ENCODE data around the gene MTMR10.

The MTMR10 gene

GRCh38 chr15:30924353-30924752, 67.1 kb downstream of the MTMR10 start:
- H3K4me3 ChIP-seq (ENCODE audit: low read length): no peak overlapping the region
- H3K4me1 ChIP-seq (ENCODE audit: control insufficient read depth, insufficient read depth, low read length): peaks cover 23% of the 10 kb centered on the region
- no peaks in the 10 kb centered on the region for H3K9me3 ChIP-seq (ENCODE audit: control insufficient read depth, low read length)
- no peaks in the 10 kb centered on the region for H3K27me3 ChIP-seq (ENCODE audit: control insufficient read depth, insufficient read depth, low read length)
- peaks cover 10% of the 10 kb centered on the region for H3K36me3 ChIP-seq (ENCODE audit: control insufficient read depth, insufficient read depth, low read length)
- H3K9ac ChIP-seq (ENCODE audit: low read length): no peak overlapping the region

DNA sequence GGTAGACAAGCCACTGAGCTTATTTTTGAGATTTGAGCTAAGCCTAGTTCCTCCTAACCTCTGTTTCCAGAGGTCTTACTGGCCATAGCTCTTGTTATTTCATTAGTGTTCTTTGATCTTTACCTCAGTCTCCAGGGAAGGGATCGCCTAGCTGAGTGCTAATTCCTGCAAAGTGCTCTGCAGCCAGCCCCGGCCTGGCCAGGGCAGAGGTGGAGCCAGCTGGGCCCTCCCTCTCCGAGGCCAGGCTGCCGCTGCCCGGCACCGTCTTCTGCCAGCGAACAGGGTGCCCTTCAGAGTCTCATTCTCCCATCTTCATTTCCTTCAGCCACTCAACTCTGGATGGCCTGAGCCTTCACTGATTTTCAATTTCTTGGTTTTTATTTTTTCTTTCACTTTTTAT, 68.0 kb downstream of the MTMR10 start:
- Histone ChIP-seq H3K9me3 (ENCODE audit: control insufficient read depth, low read length) (no peaks in the 10 kb centered on the region), H3K36me3 (ENCODE audit: control insufficient read depth, insufficient read depth, low read length) (peaks cover 10% of the 10 kb centered on the region), H3K4me3 (ENCODE audit: low read length) (no peak overlapping the region), H3K4me1 (ENCODE audit: control insufficient read depth, insufficient read depth, low read length) (peaks cover 23% of the 10 kb centered on the region), H3K9ac (ENCODE audit: low read length) (peak overlapping the region; percentile 9), H3K27me3 (ENCODE audit: control insufficient read depth, insufficient read depth, low read length) (no peaks in the 10 kb centered on the region)

DNA sequence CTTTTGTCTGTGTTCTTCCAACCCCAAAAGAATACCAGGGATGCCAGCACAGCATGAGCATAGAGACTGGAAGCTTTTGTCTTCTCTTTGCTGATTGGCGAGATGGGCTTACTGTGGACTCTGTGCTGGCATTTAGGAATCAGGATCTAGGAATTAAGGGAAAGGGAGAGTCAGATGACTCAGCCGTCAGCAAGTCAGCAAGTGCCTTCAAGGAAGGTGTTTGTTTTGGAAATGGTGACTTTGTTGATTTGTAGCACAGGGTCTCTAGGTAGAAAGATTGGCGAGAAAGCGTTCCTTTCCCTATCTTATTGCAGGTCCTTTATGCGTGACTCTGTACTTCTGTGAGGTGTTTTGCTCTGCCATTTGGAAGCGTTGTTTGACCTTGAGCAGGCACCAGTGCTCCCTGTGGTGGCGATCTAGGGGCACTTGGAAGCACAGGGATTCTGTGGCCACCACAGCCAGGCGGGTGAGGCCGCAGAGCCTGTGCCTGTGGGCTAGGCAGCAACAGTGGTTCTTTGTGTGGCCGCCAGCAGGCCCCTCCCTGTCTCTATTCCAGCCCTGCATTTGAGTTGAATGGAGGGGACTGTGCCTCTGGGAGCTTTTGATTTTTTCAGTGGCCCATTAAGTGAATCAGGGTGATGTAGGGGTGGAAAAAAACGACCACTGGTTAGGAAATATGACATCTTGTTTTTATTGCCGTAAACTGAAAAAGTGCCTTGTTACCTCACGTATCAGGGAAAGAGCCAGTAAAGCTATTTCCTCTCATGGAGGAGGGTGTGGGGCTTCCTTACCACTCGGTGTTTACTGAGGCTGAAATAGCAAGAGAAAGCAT, 68.7 kb downstream of the MTMR10 start:
- H3K4me1 ChIP-seq (ENCODE audit: control insufficient read depth, insufficient read depth, low read length): peaks cover 23% of the 10 kb centered on the region
- H3K9me3 ChIP-seq (ENCODE audit: control insufficient read depth, low read length): no peaks in the 10 kb centered on the region
- no peak overlapping the region for H3K4me3 ChIP-seq (ENCODE audit: low read length)
- H3K36me3 ChIP-seq (ENCODE audit: control insufficient read depth, insufficient read depth, low read length): peaks cover 10% of the 10 kb centered on the region
- peak overlapping the region; percentile 9 for H3K9ac ChIP-seq (ENCODE audit: low read length)
- no peaks in the 10 kb centered on the region for H3K27me3 ChIP-seq (ENCODE audit: control insufficient read depth, insufficient read depth, low read length)

DNA sequence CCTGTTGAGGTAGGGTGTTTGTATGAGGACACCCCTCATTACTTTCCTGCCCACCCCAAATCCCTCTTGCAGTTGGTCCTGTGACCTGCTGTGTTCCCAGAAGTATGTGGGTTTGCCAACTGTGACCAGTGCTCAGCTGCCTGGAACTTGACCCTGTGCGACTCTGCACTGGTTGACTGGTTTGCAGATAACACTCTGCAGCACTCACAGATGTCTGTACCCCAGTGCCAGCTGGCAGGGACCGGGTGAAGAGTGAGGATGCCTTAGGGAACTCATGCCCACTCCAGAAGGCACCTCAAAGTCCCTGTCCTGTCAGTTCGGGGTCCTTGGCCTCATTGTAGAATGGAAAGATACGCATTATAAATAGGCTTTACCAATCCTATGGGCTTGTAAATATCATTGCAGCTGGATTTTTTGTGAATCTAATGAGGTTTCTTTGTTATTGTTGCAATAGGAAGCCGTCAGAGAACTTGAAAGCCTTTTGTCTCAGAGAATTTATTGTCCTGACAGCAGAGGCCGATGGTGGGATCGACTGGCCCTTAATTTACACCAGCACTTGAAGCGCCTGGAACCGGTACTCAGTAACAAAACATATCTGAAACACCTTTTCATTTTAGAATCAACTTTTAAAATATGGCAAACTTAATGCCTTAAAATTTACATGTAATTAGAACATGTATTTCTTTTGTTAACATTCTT, 69.5 kb downstream of the MTMR10 start:
- Histone ChIP-seq H3K4me1 (ENCODE audit: control insufficient read depth, insufficient read depth, low read length) (peaks cover 23% of the 10 kb centered on the region), H3K27me3 (ENCODE audit: control insufficient read depth, insufficient read depth, low read length) (no peaks in the 10 kb centered on the region), H3K4me3 (ENCODE audit: low read length) (no peak overlapping the region), H3K9me3 (ENCODE audit: control insufficient read depth, low read length) (no peaks in the 10 kb centered on the region), H3K9ac (ENCODE audit: low read length) (peak overlapping the region; percentile 9), H3K36me3 (ENCODE audit: control insufficient read depth, insufficient read depth, low read length) (peaks cover 5% of the 10 kb centered on the region)

DNA sequence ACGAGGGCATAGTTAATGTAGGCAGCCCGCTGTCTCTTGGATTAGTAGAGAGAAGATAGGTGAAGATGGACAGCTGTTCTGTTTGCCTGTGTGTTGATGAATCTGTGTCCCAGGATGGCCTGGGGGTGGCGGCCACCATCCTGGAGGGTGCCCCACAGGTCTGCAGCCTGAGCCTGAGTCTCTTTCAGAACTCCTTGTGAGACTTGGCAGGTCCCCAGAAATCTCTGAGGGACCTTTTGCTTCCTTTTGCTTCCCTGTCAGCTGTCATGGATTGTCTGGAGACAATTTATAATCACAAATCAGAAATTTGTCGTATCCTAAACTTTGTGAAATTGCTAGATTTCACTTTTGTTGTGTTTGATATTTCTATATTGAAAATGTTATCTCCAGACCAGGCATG, 70.3 kb downstream of the MTMR10 start:
- no peaks in the 10 kb centered on the region for H3K27me3 ChIP-seq (ENCODE audit: control insufficient read depth, insufficient read depth, low read length)
- H3K9me3 ChIP-seq (ENCODE audit: control insufficient read depth, low read length): no peaks in the 10 kb centered on the region
- H3K4me1 ChIP-seq (ENCODE audit: control insufficient read depth, insufficient read depth, low read length): peaks cover 23% of the 10 kb centered on the region
- no peak overlapping the region for H3K9ac ChIP-seq (ENCODE audit: low read length)
- H3K36me3 ChIP-seq (ENCODE audit: control insufficient read depth, insufficient read depth, low read length): peaks cover 4% of the 10 kb centered on the region
- no peak overlapping the region for H3K4me3 ChIP-seq (ENCODE audit: low read length)

DNA sequence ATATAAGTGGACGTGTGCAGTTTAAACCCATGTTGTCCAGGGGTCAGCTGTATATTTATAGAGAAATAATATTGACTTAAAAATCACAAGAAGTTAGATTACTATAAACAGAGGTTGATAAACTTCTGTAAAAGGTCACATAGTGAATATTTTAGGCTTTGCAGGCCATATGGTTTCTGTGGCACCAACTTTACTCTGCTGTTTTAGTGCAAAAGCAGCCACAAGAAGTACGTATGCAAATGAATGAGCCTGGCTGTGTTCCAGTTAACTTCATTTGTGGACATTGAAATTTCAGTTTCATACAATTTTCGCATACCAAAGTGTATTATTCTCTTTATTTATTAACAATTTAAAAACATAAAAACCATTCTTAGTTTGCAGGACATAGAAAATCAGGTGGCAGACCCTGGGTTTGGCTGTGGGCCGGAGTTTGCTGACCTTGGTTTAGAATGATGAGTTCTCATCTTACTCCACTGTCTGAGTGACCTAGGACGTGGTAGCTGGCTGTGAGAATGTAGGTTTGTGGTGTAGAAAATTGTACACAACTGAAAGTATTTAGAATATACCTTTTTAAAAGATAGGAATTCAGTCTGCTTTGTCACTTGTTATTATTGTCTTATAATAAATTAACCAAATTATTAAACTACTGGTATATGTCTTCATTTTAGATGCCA, 71.4 kb downstream of the MTMR10 start:
- no peaks in the 10 kb centered on the region for H3K9me3 ChIP-seq (ENCODE audit: control insufficient read depth, low read length)
- no peaks in the 10 kb centered on the region for H3K27me3 ChIP-seq (ENCODE audit: control insufficient read depth, insufficient read depth, low read length)
- no peaks in the 10 kb centered on the region for H3K36me3 ChIP-seq (ENCODE audit: control insufficient read depth, insufficient read depth, low read length)
- no peak overlapping the region for H3K4me3 ChIP-seq (ENCODE audit: low read length)
- no peak overlapping the region for H3K9ac ChIP-seq (ENCODE audit: low read length)
- peaks cover 23% of the 10 kb centered on the region for H3K4me1 ChIP-seq (ENCODE audit: control insufficient read depth, insufficient read depth, low read length)

DNA sequence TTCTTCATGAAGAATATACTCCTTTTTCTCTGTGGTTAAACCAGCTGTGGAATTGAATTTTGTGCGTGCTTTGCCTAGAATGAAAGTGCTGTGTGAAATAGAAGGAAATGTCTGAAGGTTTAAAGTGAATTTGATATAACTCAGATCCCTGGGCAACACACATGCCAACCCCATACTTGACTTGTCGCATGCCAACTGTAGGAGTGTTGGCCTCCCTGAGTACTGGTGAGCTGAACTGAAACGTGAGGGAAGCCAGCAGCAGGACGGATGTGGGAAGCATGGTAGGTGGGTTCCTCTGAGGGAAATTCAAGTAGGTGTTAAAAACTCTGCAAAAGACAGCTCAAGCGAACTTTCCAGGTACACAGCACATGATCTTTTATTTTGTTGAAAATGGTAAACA, 73.1 kb downstream of the MTMR10 start:
- Histone ChIP-seq H3K9me3 (ENCODE audit: control insufficient read depth, low read length) (no peaks in the 10 kb centered on the region), H3K4me1 (ENCODE audit: control insufficient read depth, insufficient read depth, low read length) (peaks cover 22% of the 10 kb centered on the region), H3K9ac (ENCODE audit: low read length) (no peak overlapping the region), H3K4me3 (ENCODE audit: low read length) (no peak overlapping the region), H3K27me3 (ENCODE audit: control insufficient read depth, insufficient read depth, low read length) (no peaks in the 10 kb centered on the region), H3K36me3 (ENCODE audit: control insufficient read depth, insufficient read depth, low read length) (no peaks in the 10 kb centered on the region)

DNA sequence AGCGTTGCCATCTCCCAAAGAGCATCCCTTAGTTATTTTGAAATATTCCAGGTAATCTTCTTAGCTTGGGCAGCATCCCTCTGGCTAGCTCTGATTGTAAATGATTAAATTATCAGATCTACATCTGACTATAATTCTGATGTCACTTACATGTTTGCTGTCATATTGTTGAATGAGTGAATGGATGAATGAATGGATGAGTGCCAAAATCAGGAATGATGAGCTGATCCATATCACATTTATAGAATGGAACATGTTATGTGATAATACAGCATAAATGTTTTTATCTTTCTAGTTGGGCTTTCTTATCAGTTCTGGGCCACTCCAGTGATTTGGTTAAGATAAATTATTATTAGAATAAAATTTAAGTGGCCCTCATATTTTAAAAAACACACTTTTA, 73.8 kb downstream of the MTMR10 start:
- H3K36me3 ChIP-seq (ENCODE audit: control insufficient read depth, insufficient read depth, low read length): no peaks in the 10 kb centered on the region
- peaks cover 15% of the 10 kb centered on the region for H3K4me1 ChIP-seq (ENCODE audit: control insufficient read depth, insufficient read depth, low read length)

GRCh38 chr15:30917013-30917412, 74.4 kb downstream of the MTMR10 start:
- Histone ChIP-seq H3K9me3 (ENCODE audit: control insufficient read depth, low read length) (no peaks in the 10 kb centered on the region), H3K4me1 (ENCODE audit: control insufficient read depth, insufficient read depth, low read length) (peaks cover 10% of the 10 kb centered on the region), H3K36me3 (ENCODE audit: control insufficient read depth, insufficient read depth, low read length) (no peaks in the 10 kb centered on the region), H3K9ac (ENCODE audit: low read length) (no peak overlapping the region), H3K27me3 (ENCODE audit: control insufficient read depth, insufficient read depth, low read length) (no peaks in the 10 kb centered on the region), H3K4me3 (ENCODE audit: low read length) (no peak overlapping the region)

More for the DNA sequence above, 73.8 kb downstream of the MTMR10 start:
- Histone ChIP-seq H3K27me3 (ENCODE audit: control insufficient read depth, insufficient read depth, low read length) (no peaks in the 10 kb centered on the region), H3K9ac (ENCODE audit: low read length) (no peak overlapping the region), H3K4me3 (ENCODE audit: low read length) (no peak overlapping the region), H3K9me3 (ENCODE audit: control insufficient read depth, low read length) (no peaks in the 10 kb centered on the region)

GRCh38 chr15:30913761-30914160, 77.7 kb downstream of the MTMR10 start:
- Histone ChIP-seq H3K4me3 (ENCODE audit: low read length) (no peak overlapping the region), H3K27me3 (ENCODE audit: control insufficient read depth, insufficient read depth, low read length) (no peaks in the 10 kb centered on the region), H3K9ac (ENCODE audit: low read length) (no peak overlapping the region), H3K4me1 (ENCODE audit: control insufficient read depth, insufficient read depth, low read length) (no peaks in the 10 kb centered on the region), H3K36me3 (ENCODE audit: control insufficient read depth, insufficient read depth, low read length) (no peaks in the 10 kb centered on the region), H3K9me3 (ENCODE audit: control insufficient read depth, low read length) (no peaks in the 10 kb centered on the region)

- Histone ChIP-seq H3K27me3 (ENCODE audit: control insufficient read depth, insufficient read depth, low read length) (no peaks in the 10 kb centered on the region), H3K9me3 (ENCODE audit: control insufficient read depth, low read length) (no peaks in the 10 kb centered on the region), H3K4me3 (ENCODE audit: low read length) (no peak overlapping the region), H3K36me3 (ENCODE audit: control insufficient read depth, insufficient read depth, low read length) (no peaks in the 10 kb centered on the region), H3K4me1 (ENCODE audit: control insufficient read depth, insufficient read depth, low read length) (peaks cover 5% of the 10 kb centered on the region), H3K9ac (ENCODE audit: low read length) (no peak overlapping the region)
Measured at GRCh38 chr15:30906366-30906765, 85.1 kb downstream of the MTMR10 start.

GRCh38 chr15:30905821-30906220, 85.6 kb downstream of the MTMR10 start:
- Histone ChIP-seq H3K4me3 (ENCODE audit: low read length) (no peak overlapping the region), H3K27me3 (ENCODE audit: control insufficient read depth, insufficient read depth, low read length) (no peaks in the 10 kb centered on the region), H3K9me3 (ENCODE audit: control insufficient read depth, low read length) (no peaks in the 10 kb centered on the region), H3K36me3 (ENCODE audit: control insufficient read depth, insufficient read depth, low read length) (no peaks in the 10 kb centered on the region), H3K4me1 (ENCODE audit: control insufficient read depth, insufficient read depth, low read length) (peaks cover 5% of the 10 kb centered on the region), H3K9ac (ENCODE audit: low read length) (no peak overlapping the region)
